K562 (cell line): ENCODE data around the gene STUB1. TPM values are rescaled to one million over a fixed set of nuclear protein-coding genes. Genes with fewer than 3 reads are reported as not detected.

Source experiments
- ATAC-seq: fragments of 200-7000 bp; cut with Tn5 transposase; 3 replicates; pipeline ENCODE4 v1.9.1; 2020; ENCODE audit warnings: moderate library complexity
- BruUV-seq: library from RNA; stranded (reverse); fragments of 400-500 nt; replicated peaks from 2 replicates; lab custom pipeline; 2021; lab: Mats Ljungman, UMichigan
- CTCF ChIA-PET: fragments of 300-600 bp; formaldehyde crosslinking; extraction: SDS; loops from one replicate; lab custom pipeline; 2021; ENCODE audit warnings: low intra/inter-chr PET ratio; lab: Yijun Ruan, JAX
- POLR2A ChIA-PET: fragments of 300-600, 350-650 bp; sonication (Branson Sonifier 250); formaldehyde crosslinking; extraction: SDS; loops from one replicate; lab custom pipeline; 2021; ENCODE audit warnings: antibody characterized with exemption, inconsistent platforms; lab: Yijun Ruan, JAX
- DNase-seq, 4 experiments: peaks; one replicate each; pipeline versions ENCODE4 v3.0.0 to v3.0.0-alpha.2; 2011 to 2018; ENCODE audit warnings: low spot score in 3 of 4, mixed read lengths in 3 of 4; ENCODE audit errors: extremely low read depth in 1 of 4
- FAIRE-seq: peaks from 2 replicates; lab custom pipeline; 2011; peaks lifted over from hg19 to GRCh38; lab: Jason Lieb, UNC
- H2AFZ ChIP-seq: 2 replicates; pipeline ENCODE4 v1.6.0; 2011; ENCODE audit warnings: low read depth, low read length, control low read depth, inconsistent platforms
- H3K27ac ChIP-seq: fragments of 200-600 bp; 3 replicates; pipeline ENCODE4 v1.8.0; 2011; ENCODE audit warnings: low read depth, mild to moderate bottlenecking, control low read depth, inconsistent platforms, low read length, moderate library complexity, mixed read lengths; ENCODE audit errors: extremely low read depth
- H3K27me3 ChIP-seq, 2 experiments: fragments of 300-600 bp in 1 of 2; 2 replicates in 1 of 2; 3 replicates in 1 of 2; pipeline versions ENCODE4 v1.6.0 to v1.8.0; 2011; ENCODE audit warnings: inconsistent platforms in 2 of 2, low read length in 2 of 2, mild to moderate bottlenecking in 1 of 2, mixed read lengths in 1 of 2, moderate library complexity in 1 of 2; ENCODE audit not compliant: control insufficient read depth in 2 of 2, insufficient read depth in 2 of 2
- H3K36me3 ChIP-seq: fragments of 300-600 bp; 3 replicates; pipeline ENCODE4 v1.8.0; 2011; ENCODE audit warnings: mild to moderate bottlenecking, low read length, inconsistent platforms; ENCODE audit not compliant: control insufficient read depth, insufficient read depth
- H3K4me1 ChIP-seq, 2 experiments: fragments of 200-600 bp in 1 of 2; replicated peaks in 1 of 2; 2 replicates in 1 of 2; 3 replicates in 1 of 2; pipeline versions ENCODE4 v1.5.1 to v1.8.0; 2011; ENCODE audit warnings: inconsistent platforms in 2 of 2, low read length in 2 of 2, mild to moderate bottlenecking in 1 of 2, mixed read lengths in 1 of 2, moderate library complexity in 1 of 2; ENCODE audit not compliant: control insufficient read depth in 2 of 2, insufficient read depth in 2 of 2
- H3K4me2 ChIP-seq: 2 replicates; pipeline ENCODE4 v1.6.1; 2011; ENCODE audit warnings: low read length, control low read depth, inconsistent platforms, mixed read lengths; ENCODE audit not compliant: insufficient read depth
- H3K4me3 ChIP-seq: fragments of 200-600 bp; sonication (generic), shearing (Covaris generic); 2 replicates; pipeline ENCODE4 v1.5.1; 2016; ENCODE audit warnings: control low read depth, inconsistent platforms
- H3K79me2 ChIP-seq: fragments of 200-600 bp; 3 replicates; pipeline ENCODE4 v1.8.0; 2011; ENCODE audit warnings: low read length, inconsistent platforms; ENCODE audit not compliant: control insufficient read depth, insufficient read depth
- H3K9ac ChIP-seq, 2 experiments: 2 replicates each; pipeline versions ENCODE4 v1.6.0 to v1.6.1; 2011; ENCODE audit warnings: low read depth in 2 of 2, low read length in 2 of 2, control low read depth in 1 of 2, inconsistent platforms in 1 of 2, mild to moderate bottlenecking in 1 of 2, mixed read lengths in 1 of 2; ENCODE audit not compliant: insufficient read depth in 1 of 2
- H3K9me1 ChIP-seq: one replicate; pipeline ENCODE4 v1.6.0; 2011; ENCODE audit warnings: inconsistent platforms, mild to moderate bottlenecking, low read length, moderate library complexity; ENCODE audit not compliant: control insufficient read depth, insufficient read depth
- H3K9me3 ChIP-seq: replicated peaks from 2 replicates; pipeline ENCODE4 v1.5.1; 2011; ENCODE audit warnings: low read depth, low read length, inconsistent platforms; ENCODE audit not compliant: control insufficient read depth, insufficient read depth
- H4K20me1 ChIP-seq: replicated peaks from 2 replicates; pipeline ENCODE4 v1.6.1; 2011; ENCODE audit warnings: low read length, inconsistent platforms, mixed read lengths; ENCODE audit not compliant: control insufficient read depth, insufficient read depth
- EHMT2 ChIP-seq: fragments of 450-650 bp; IDR thresholded peaks from 2 replicates; pipeline ENCODE4 v1.6.1; 2018; ENCODE audit warnings: antibody characterized with exemption
- FOXA3 ChIP-seq, 2 experiments: fragments of 450-650 bp in 1 of 2; sonication (generic) in 1 of 2; formaldehyde crosslinking; IDR thresholded peaks in 1 of 2; conservative IDR thresholded peaks in 1 of 2; 2 replicates each; pipeline versions ENCODE4 v1.4.0 to v1.8.0; 2020 to 2022; ENCODE audit warnings: mild to moderate bottlenecking in 2 of 2, missing genetic modification reagents in 1 of 2
- HBP1 ChIP-seq: fragments of 450-650 bp; formaldehyde crosslinking; IDR thresholded peaks from 2 replicates; pipeline ENCODE4 v1.4.0; 2022; ENCODE audit warnings: missing genetic modification characterization
- HNRNPK ChIP-seq: fragments of 200-400 bp; formaldehyde crosslinking; IDR thresholded peaks from one replicate; pipeline ENCODE4 v1.6.1; 2018; ENCODE audit warnings: mild to moderate bottlenecking, low read depth, low read length; ENCODE audit not compliant: poor library complexity, severe bottlenecking
- KDM2B ChIP-seq: fragments of 250-450 bp; sonication (Bioruptor Pico); IDR thresholded peaks from 2 replicates; pipeline ENCODE4 v1.8.0; 2021; ENCODE audit warnings: mild to moderate bottlenecking, moderate library complexity
- MIER1 ChIP-seq: fragments of 450-650 bp; IDR thresholded peaks from 2 replicates; pipeline ENCODE4 v1.6.1; 2016; ENCODE audit warnings: antibody characterized with exemption, mild to moderate bottlenecking, low read depth
- NCOA6 ChIP-seq: fragments of 450-650 bp; IDR thresholded peaks from 2 replicates; pipeline ENCODE4 v1.6.1; 2017; ENCODE audit warnings: mild to moderate bottlenecking
- ZBED1 ChIP-seq: IDR thresholded peaks from 2 replicates; pipeline ENCODE4 v1.6.1; 2014
- WGBS: fragments of 100-300 bp; shearing (Covaris generic); methylation state at CpG from one replicate; pipeline ENCODE4 v1.1.6; 2016; ENCODE audit warnings: low coverage, mixed read lengths; ENCODE audit not compliant: insufficient coverage; ENCODE audit errors: missing lambda C conversion rate; 5-methylcytosine and 5-hydroxymethylcytosine counted together
- in situ Hi-C: fragments of 300-500 bp; cut with MboI; formaldehyde crosslinking; loops from 4 replicates; pipeline ENCODE4 v1.15.0; 2018; ENCODE audit warnings: inconsistent platforms, mixed read lengths
- intact Hi-C: fragments of 100-400 bp; cut with micrococcal nuclease; formaldehyde crosslinking; loops from 2 replicates; pipeline ENCODE4 v1.14.2; 2022
- polyA plus RNA-seq, 8 experiments: library from polyadenylated mRNA; depleted of rRNA in 4 of 8; stranded (reverse) in 5 of 8; unstranded in 3 of 8; fragments of >200 nt; fragmentation: Nextera tagmentation in 2 of 8; fragmentation: Illumina TruSeq in 1 of 8; extraction: Ambion mirVana in 2 of 8; extraction: Trizol in 1 of 8; gene quantifications; 2 replicates each; pipeline versions ENCODE4 v1.2.1 to v1.2.3, GENCODE V29; 2011 to 2014; ENCODE audit warnings: inconsistent platforms in 1 of 8, missing spikeins in 1 of 8
- total RNA-seq, 7 experiments: library from RNA; depleted of rRNA in 6 of 7; stranded (reverse); fragments of >200 nt in 6 of 7; fragmentation: Illumina TruSeq in 2 of 7; extraction: Trizol in 2 of 7; gene quantifications; 2 replicates each; pipeline versions ENCODE4 v1.2.1 to v1.2.3, GENCODE V29; 2011 to 2021; ENCODE audit warnings: low replicate concordance in 1 of 7
- TF ChIP-seq, protein P1 (sequence below): sonication (generic); formaldehyde crosslinking; IDR thresholded peaks from 2 replicates; pipeline ENCODE4 v1.8.0; 2022; ENCODE audit warnings: mild to moderate bottlenecking, missing genetic modification reagents

STUB1 gene
- total and polyA plus RNA-seq, 9 of the 15 experiments (the other 6 are each of a cell fraction or from before 2014, with no cell fraction given): 10.6 to 251 (median 152) TPM

DNA sequence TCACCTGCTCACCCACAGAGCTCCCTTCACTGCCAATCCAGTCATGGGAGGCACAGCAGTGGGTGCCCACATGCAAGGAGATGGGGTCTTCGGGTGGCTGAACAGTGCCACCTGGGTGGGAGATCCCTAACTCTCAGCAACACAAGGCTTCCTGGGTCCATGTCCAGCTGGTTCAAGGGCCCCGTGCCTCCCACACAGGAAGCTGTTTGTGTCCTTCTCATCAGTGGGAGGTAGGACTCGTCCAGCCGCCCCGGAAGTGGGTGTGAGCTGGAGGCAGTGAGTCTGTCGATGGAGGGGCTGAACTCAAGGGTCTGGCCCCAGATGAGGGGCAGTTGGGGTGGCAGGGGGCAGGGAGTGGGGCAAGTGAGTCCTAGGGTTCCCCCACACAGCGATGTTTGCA lies 23.8 kb downstream of the STUB1 start (continued):
- TF ChIP-seq, protein P1, sequence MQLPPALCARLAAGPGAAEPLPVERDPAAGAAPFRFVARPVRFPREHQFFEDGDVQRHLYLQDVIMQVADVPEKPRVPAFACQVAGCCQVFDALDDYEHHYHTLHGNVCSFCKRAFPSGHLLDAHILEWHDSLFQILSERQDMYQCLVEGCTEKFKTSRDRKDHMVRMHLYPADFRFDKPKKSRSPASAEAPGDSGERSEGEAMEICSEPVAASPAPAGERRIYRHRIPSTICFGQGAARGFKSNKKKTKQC (CRISPR knock-in tag): no peak
- TF ChIP-seq HBP1 (CRISPR knock-in tag): no peak
- no peak for TF ChIP-seq NCOA6
- TF ChIP-seq HNRNPK: no peak
- TF ChIP-seq ZBED1: no peak
- no peak for TF ChIP-seq FOXA3 (CRISPR knock-in tag; conservative IDR thresholded peaks at IDR 0.05 in 1 of 2, IDR thresholded peaks at IDR 0.05 in 1 of 2)

DNA sequence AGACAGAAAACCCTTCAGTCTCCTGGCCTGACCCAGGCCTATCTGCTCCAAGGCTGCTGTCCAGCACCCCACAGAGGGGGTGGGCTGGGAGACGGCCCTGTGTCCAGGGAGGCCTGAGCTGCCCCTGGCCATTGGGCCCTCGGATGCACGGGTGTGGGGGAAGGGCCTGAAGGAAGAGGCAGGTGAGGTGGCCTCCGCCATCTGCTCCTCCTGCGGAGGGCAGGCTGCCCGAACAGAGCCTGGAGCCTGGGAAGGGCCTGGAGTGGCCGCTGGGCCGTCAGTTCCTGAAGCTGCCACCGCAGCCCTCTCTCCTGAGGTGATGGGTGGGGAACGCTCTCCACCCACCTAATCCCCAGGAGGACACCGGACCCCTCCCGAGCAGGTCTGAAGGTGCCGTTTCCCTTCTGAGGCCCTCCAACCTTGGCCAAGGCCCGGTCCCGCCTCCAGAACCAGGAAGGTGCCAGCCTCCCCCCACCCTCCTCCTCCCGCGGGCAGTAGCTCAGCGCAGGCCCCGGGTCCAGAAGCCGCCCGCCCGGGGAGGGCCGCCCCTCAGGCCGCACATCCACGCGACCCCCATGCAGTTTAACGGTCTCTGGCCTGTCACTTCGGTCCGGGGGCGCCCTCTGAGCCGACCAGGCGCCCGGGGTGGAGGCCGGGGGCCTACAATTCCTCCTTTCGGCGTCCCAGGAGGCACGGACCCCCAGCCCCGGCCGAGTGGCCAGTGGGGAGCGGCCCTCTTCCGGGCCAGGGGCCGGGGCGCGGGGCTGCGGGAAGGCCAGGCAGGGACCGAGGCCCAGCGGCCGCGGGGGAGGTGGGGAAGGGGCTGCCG lies 24.6 kb downstream of the STUB1 start:
- Histone ChIP-seq H3K4me1 (peaks cover 0 to 65% of the 10 kb centered on the region in 2 experiments; a peak in 3 of 5 replicates), H3K9me1 (peaks cover 6% of the 10 kb centered on the region), H3K27me3 (peaks cover 8 to 59% of the 10 kb centered on the region in 2 experiments; a peak in 4 of 5 replicates), H4K20me1 (peaks cover 41% of the 10 kb centered on the region), H2AFZ (no peak overlapping the region), H3K79me2 (no peaks in the 10 kb centered on the region), H3K9me3 (no peaks in the 10 kb centered on the region), H3K9ac (0 out of 4 replicates have a peak overlapping the region, but pooled peaks of 1 of the 2 experiments have one; percentile 26), H3K4me3 (no peak overlapping the region), H3K36me3 (no peaks in the 10 kb centered on the region), H3K4me2 (no peak overlapping the region), H3K27ac (no peak overlapping the region)
- WGBS: 38% methylated on average over 37 of the region's 50 CpGs
- POLR2A ChIA-PET: interaction anchor here (1.1 to 1.4 kb wide), 2 partner anchors 16 to 36 kb away, joined by 3 to 5 read pairs; partner anchors contain the start of genes ANTKMT and CIAO3
- FAIRE-seq: no peak
- no peak for DNase-seq
- BruUV-seq: no TSS peak
- peak; percentile 23; the same call in 2 of the 3 replicates for ATAC-seq
- CTCF ChIA-PET: no interaction called here
- in situ Hi-C loops (no loop called here), intact Hi-C loops (no loop called here)
- TF ChIP-seq EHMT2 (peak; percentile 73; the same call in 1 of the 2 replicates), MIER1 (0 out of 2 replicates have a peak, but pooled peaks have one; percentile 29), KDM2B (no peak), NCOA6 (no peak)
